Esophagus muscularis mucosa (tissue), 4 donors: Measurements from ENCODE around the gene HLA-F. TPM values are rescaled to one million over a fixed set of nuclear protein-coding genes. Genes with fewer than 3 reads are reported as not detected.

Experiments used
- DNase-seq: peaks from one replicate; pipeline ENCODE4 v3.0.0-alpha.2; 2017; ENCODE audit errors: extremely low spot score
- H3K27ac ChIP-seq, 4 donors: fragments of 200-600 bp; sonication (generic); replicated peaks in 1 of 4; 1 replicate in 3 of 4; 2 replicates in 1 of 4; pipeline ENCODE4 v1.5.1; 2016 to 2019; ENCODE audit warnings: mild to moderate bottlenecking in 1 of 4
- H3K27me3 ChIP-seq, 4 donors: fragments of 200-600 bp; sonication (generic); one replicate each; pipeline versions ENCODE4 v1.5.1 to v1.6.0; 2016 to 2019
- H3K36me3 ChIP-seq, 4 donors: fragments of 200-600 bp; sonication (generic); one replicate each; pipeline ENCODE4 v1.5.1; 2016 to 2019
- H3K4me1 ChIP-seq, 4 donors: fragments of 200-600 bp; sonication (generic); one replicate each; pipeline ENCODE4 v1.5.1; 2016 to 2019
- H3K4me3 ChIP-seq, 4 donors: fragments of 200-600 bp; sonication (generic); 1 replicate in 2 of 4; 2 replicates in 2 of 4; pipeline ENCODE4 v1.5.1; 2016 to 2019; ENCODE audit warnings: mild to moderate bottlenecking in 4 of 4, moderate library complexity in 1 of 4
- H3K9me3 ChIP-seq, 4 donors: fragments of 200-600 bp; sonication (generic); 1 replicate in 3 of 4; 2 replicates in 1 of 4; pipeline ENCODE4 v1.5.1; 2016 to 2019
- EP300 ChIP-seq: sonication (generic); formaldehyde crosslinking; IDR thresholded peaks from one replicate; pipeline ENCODE4 v1.6.1; 2017; ENCODE audit warnings: antibody characterized with exemption
- POLR2A ChIP-seq: fragments of 450-650 bp; IDR thresholded peaks from one replicate; pipeline ENCODE4 v1.6.1; 2017; ENCODE audit warnings: antibody characterized with exemption, moderate library complexity, mild to moderate bottlenecking, low read depth
- POLR2AphosphoS5 ChIP-seq, 2 donors: sonication (generic); formaldehyde crosslinking; IDR thresholded peaks; one replicate each; pipeline ENCODE4 v1.6.1; 2017; ENCODE audit warnings: antibody characterized with exemption in 2 of 2
- WGBS: methylation state at CpG from one replicate; pipeline ENCODE4 v1.1.5; 2018; 5-methylcytosine and 5-hydroxymethylcytosine counted together
- intact Hi-C: fragments of 100-400 bp; cut with DNase I; formaldehyde crosslinking; loops from one replicate; pipeline ENCODE4 v1.15.1; 2023
- total RNA-seq, 4 donors: library from RNA; depleted of rRNA; stranded (reverse); fragments of >200 nt; gene quantifications; one replicate each; pipeline versions ENCODE4 v1.1.0 to v1.2.1, GENCODE V29; 2016
- TF ChIP-seq, protein P1 (sequence below), 3 experiments: fragments of 200-600 bp in 2 of 3; fragments of 450-650 bp in 1 of 3; sonication (generic) in 2 of 3; IDR thresholded peaks; one replicate each; pipeline ENCODE4 v1.5.1; 2017 to 2019; ENCODE audit warnings: antibody characterized with exemption in 3 of 3, mild to moderate bottlenecking in 2 of 3, moderate library complexity in 1 of 3

Gene HLA-F
- total RNA-seq, 4 donors from 2014 or later, result 36.1 to 69.6 (median 52.8) TPM

DNA sequence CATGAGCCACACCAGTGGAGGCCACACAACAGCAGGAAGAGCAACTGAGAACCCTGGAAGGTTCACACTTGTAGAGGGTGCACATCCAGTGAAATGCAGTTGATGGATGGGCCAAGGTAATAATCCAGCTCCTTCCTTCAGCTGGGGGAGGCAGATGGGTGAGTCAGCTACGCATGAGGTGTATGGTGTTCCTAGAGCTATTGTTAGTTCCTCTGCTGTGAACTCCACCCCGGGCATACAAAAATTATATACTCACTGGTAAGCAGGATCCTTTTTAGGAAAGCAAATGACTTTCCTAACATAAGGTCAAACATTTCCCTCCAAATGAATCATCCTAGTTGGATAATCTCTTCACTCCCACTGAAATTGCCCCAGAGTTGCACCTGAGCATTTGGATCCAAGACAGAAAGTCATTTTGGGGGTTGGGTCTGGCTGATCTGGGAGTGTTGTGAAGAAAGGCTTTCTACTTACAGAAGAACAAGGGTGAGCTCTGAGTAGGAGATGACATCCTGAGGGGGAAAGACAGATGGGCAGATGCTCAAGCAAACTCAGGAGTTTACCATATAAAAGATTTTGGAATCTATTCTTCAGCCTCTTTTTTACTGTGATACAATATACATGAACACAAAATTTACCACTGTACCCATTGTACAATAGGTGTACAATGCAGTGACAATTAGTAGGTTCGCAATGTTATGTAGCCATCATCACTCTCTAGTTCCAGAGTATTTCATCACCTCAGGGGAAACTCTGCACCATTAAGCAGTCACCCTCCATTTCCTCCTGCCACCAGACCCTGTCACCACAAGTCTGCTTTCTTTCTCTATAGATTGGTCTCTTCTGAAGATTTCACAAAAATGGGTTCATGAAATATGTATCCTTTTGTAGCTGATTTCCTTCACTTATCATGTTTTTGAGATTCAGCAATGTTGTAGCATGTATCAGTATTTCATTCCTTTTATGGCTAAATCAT lies 11.1 kb downstream of the HLA-F start:
- 50% methylated on average over 3 of the region's 3 CpGs for WGBS
- H3K9me3 ChIP-seq, result no peaks in the 10 kb centered on the region
- TF ChIP-seq, protein P1, sequence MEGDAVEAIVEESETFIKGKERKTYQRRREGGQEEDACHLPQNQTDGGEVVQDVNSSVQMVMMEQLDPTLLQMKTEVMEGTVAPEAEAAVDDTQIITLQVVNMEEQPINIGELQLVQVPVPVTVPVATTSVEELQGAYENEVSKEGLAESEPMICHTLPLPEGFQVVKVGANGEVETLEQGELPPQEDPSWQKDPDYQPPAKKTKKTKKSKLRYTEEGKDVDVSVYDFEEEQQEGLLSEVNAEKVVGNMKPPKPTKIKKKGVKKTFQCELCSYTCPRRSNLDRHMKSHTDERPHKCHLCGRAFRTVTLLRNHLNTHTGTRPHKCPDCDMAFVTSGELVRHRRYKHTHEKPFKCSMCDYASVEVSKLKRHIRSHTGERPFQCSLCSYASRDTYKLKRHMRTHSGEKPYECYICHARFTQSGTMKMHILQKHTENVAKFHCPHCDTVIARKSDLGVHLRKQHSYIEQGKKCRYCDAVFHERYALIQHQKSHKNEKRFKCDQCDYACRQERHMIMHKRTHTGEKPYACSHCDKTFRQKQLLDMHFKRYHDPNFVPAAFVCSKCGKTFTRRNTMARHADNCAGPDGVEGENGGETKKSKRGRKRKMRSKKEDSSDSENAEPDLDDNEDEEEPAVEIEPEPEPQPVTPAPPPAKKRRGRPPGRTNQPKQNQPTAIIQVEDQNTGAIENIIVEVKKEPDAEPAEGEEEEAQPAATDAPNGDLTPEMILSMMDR (IDR thresholded peaks at IDR 0.05), result no peak
- TF ChIP-seq POLR2A (no peak), POLR2AphosphoS5 (IDR thresholded peaks at IDR 0.05) (no peak), EP300 (no peak)
- H3K4me1 ChIP-seq, result peaks cover 0 to 3% (median 0%) of the 10 kb centered on the region in 4 donors
- intact Hi-C loops, result loop anchor here (10.0 kb wide), 1 partner anchor 100 kb away; no protein-coding TSS in a partner anchor
- no peak for DNase-seq
- no peaks in the 10 kb centered on the region for H3K27me3 ChIP-seq
- no peak overlapping the region for H3K27ac ChIP-seq
- peaks cover 0 to 5% (median 2%) of the 10 kb centered on the region in 4 donors for H3K36me3 ChIP-seq
- H3K4me3 ChIP-seq, result no peak overlapping the region

DNA sequence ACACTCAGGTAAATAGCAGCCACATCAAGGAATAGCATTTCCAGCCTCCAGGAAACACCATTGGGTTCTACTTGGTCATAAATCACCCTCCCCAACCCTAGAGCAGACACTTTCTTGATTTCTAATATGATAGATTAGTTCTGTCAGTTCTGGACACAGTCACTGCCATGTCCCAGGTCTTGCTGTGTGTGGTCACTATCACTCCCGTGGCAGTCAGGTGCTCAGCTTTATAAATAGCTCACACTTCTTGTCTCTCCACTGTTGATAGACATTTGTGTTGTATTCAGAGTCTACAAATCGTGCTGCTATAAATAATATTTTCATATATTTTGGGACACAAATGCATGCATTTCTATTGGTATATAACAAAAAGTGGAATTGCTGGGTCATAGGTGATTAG lies 13.3 kb downstream of the HLA-F start:
- Histone ChIP-seq H3K27ac (no peak overlapping the region), H3K4me1 (peaks cover 0 to 3% (median 0%) of the 10 kb centered on the region in 4 donors), H3K36me3 (peaks cover 0 to 5% (median 2%) of the 10 kb centered on the region in 4 donors), H3K9me3 (no peaks in the 10 kb centered on the region), H3K27me3 (no peaks in the 10 kb centered on the region), H3K4me3 (no peak overlapping the region)
- intact Hi-C loops, result loop anchor here (10.0 kb wide), 1 partner anchor 98 kb away; no protein-coding TSS in a partner anchor
- WGBS, result 47% methylated on average over 2 of the region's 2 CpGs
- no peak for DNase-seq
- TF ChIP-seq POLR2A, result no peak
- TF ChIP-seq, protein P1 (IDR thresholded peaks at IDR 0.05), result no peak
- no peak for TF ChIP-seq POLR2AphosphoS5 (IDR thresholded peaks at IDR 0.05)
- no peak for TF ChIP-seq EP300

DNA sequence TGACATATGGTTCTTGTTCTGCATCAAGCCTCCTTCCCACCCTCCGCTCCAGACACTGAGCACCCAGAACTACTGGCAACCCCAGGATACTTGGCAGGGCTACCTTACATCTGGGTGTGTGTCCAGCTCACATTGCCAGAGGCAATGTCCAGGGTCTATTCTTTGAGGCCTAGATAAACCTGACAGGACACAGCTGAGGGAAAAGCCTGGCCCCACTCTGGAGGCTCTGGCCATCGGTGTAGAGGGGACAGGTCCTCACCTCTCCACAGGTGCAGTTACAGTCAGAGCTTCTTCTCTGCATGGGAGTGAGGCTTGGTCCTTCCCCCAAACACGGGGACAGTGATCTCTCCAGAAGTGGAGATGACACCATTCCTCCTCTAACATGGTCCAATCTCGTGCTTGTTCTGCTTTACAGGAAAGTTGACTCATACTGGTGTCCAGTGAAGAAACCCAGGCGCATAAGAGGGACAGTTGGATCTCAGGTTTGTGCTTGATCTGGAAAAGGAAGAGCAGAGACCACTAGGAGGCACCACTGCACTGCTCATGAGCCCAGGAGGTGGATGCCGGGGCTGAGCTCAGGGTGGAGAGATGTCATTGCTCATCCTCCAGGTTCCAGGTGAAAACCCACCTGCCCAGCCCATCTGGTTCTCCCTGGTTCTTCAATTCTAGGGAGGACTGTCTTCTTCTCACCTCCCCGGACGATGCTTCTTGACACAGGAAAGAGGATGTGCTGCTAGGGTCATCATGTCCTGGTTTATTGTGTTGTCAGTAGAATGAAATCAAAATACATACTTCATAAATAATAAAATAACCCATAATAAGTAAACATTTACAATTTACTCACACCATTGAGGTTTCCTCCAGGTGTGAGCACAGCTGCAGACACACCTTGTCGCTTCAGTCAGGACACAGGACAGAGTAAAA lies 14.7 kb downstream of the HLA-F start:
- Histone ChIP-seq H3K4me1 (peaks cover 0 to 3% (median 0%) of the 10 kb centered on the region in 4 donors), H3K36me3 (peaks cover 0 to 5% (median 2%) of the 10 kb centered on the region in 4 donors), H3K27me3 (no peaks in the 10 kb centered on the region), H3K4me3 (no peak overlapping the region), H3K27ac (no peak overlapping the region), H3K9me3 (no peaks in the 10 kb centered on the region)
- TF ChIP-seq POLR2AphosphoS5 (IDR thresholded peaks at IDR 0.05) (peak in 1 of 2 donors; percentile 52), POLR2A (no peak), EP300 (no peak)
- TF ChIP-seq, protein P1 (IDR thresholded peaks at IDR 0.05), result peak; percentile 59 to 74 (median 69)
- WGBS, result 43% methylated on average over 9 of the region's 9 CpGs
- intact Hi-C loops, result loop anchor here (10.0 kb wide), 1 partner anchor 97 kb away; no protein-coding TSS in a partner anchor
- DNase-seq, result no peak

DNA sequence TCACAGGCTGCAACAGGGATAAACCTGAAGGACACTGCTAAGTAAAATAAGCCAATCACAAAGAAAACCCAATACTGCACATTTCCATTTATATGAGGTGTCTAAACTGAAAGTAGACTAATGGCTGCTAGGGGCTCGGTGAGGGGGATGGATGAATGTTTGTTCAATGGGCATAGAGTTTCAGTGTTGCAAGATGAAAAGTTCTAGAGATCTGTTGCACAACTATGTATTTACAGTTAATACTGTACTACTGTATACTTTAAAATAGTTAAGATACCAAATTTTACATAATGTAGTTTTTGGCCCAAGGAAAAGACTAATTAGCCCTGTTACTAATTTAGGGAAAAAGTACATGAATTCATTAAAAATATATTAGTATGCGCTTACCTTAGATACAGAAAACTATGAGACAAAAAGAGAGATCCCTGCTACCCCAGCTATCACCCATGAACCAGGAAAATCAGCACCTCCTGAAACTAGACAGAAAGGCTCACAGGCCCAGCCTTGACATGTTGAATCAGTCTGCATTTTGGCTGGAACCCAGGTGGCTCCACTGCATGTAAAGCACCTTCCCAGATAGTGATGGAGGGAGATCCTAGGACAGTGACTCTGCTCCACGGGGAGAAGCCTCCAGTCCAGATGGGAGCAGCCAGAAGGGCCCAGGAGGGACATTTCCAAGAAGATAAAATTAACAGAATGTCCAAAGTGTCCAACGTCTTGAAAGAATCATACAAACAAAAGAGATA lies 16.1 kb downstream of the HLA-F start:
- no peak for TF ChIP-seq EP300
- TF ChIP-seq POLR2AphosphoS5 (IDR thresholded peaks at IDR 0.05), result no peak
- TF ChIP-seq, protein P1 (IDR thresholded peaks at IDR 0.05), result no peak
- TF ChIP-seq POLR2A, result no peak
- no peak overlapping the region for H3K27ac ChIP-seq
- WGBS, result 50% methylated on average over 4 of the region's 4 CpGs
- intact Hi-C loops, result loop anchor here (10.0 kb wide), 1 partner anchor 95 kb away; no protein-coding TSS in a partner anchor
- H3K36me3 ChIP-seq, result peaks cover 0 to 17% (median 8%) of the 10 kb centered on the region in 4 donors
- no peaks in the 10 kb centered on the region for H3K27me3 ChIP-seq
- no peak overlapping the region for H3K4me3 ChIP-seq
- no peaks in the 10 kb centered on the region for H3K9me3 ChIP-seq
- H3K4me1 ChIP-seq, result peaks cover 0 to 3% (median 0%) of the 10 kb centered on the region in 4 donors
- no peak for DNase-seq
